HEK293T (cell line): Measurements from ENCODE around the gene BPIFB2.

Source experiments
- CTCF ChIA-PET: fragments of 350-600 bp; formaldehyde crosslinking; extraction: SDS; loops from one replicate; lab custom pipeline; 2021; ENCODE audit warnings: antibody characterized with exemption, inconsistent platforms; lab: Yijun Ruan, JAX
- POLR2A ChIA-PET: fragments of 350-600 bp; formaldehyde crosslinking; extraction: SDS; loops from one replicate; lab custom pipeline; 2020; ENCODE audit warnings: antibody characterized with exemption, inconsistent platforms; lab: Yijun Ruan, JAX
- DNase-seq: peaks from one replicate; pipeline ENCODE4 v3.0.0; 2012; ENCODE audit warnings: mixed read lengths; ENCODE audit errors: extremely low spot score
- ARNT ChIP-seq: fragments of 450-650 bp; IDR thresholded peaks from 2 replicates; pipeline ENCODE4 v1.6.1; 2017; ENCODE audit warnings: mild to moderate bottlenecking
- BHLHE40 ChIP-seq: fragments of 450-650 bp; IDR thresholded peaks from 2 replicates; pipeline ENCODE4 v1.6.1; 2016; ENCODE audit warnings: mild to moderate bottlenecking, moderate library complexity, borderline replicate concordance
- CTBP1 ChIP-seq: fragments of 450-650 bp; IDR thresholded peaks from 2 replicates; pipeline ENCODE4 v1.6.1; 2016; ENCODE audit warnings: borderline replicate concordance
- ELF4 ChIP-seq: fragments of 450-650 bp; IDR thresholded peaks from 2 replicates; pipeline ENCODE4 v1.6.1; 2017; ENCODE audit warnings: antibody characterized with exemption
- FOXA1 ChIP-seq: fragments of 450-650 bp; IDR thresholded peaks from 2 replicates; pipeline ENCODE4 v1.6.1; 2016; ENCODE audit warnings: mild to moderate bottlenecking
- FOXK2 ChIP-seq: fragments of 450-650 bp; IDR thresholded peaks from 2 replicates; pipeline ENCODE4 v1.6.1; 2016; ENCODE audit warnings: mild to moderate bottlenecking
- FOXM1 ChIP-seq: fragments of 450-650 bp; IDR thresholded peaks from 2 replicates; pipeline ENCODE4 v1.6.1; 2017; ENCODE audit warnings: mild to moderate bottlenecking, borderline replicate concordance
- HDGF ChIP-seq: fragments of 450-650 bp; IDR thresholded peaks from 2 replicates; pipeline ENCODE4 v1.6.1; 2017; ENCODE audit warnings: antibody characterized with exemption, borderline replicate concordance
- L3MBTL2 ChIP-seq: fragments of 450-650 bp; conservative IDR thresholded peaks from 2 replicates; pipeline ENCODE4 v1.6.1; 2016; ENCODE audit warnings: mild to moderate bottlenecking
- LEF1 ChIP-seq: fragments of 450-650 bp; IDR thresholded peaks from 2 replicates; pipeline ENCODE4 v1.6.1; 2017; ENCODE audit warnings: mild to moderate bottlenecking, borderline replicate concordance
- NFRKB ChIP-seq: fragments of 450-650 bp; IDR thresholded peaks from 2 replicates; pipeline ENCODE4 v1.6.1; 2016; ENCODE audit warnings: mild to moderate bottlenecking, moderate library complexity
- SP1 ChIP-seq: fragments of 450-650 bp; IDR thresholded peaks from 2 replicates; pipeline ENCODE4 v1.6.1; 2017
- SUZ12 ChIP-seq: fragments of 450-650 bp; IDR thresholded peaks from 2 replicates; pipeline ENCODE4 v1.6.1; 2016; ENCODE audit warnings: mild to moderate bottlenecking
- TARDBP ChIP-seq: fragments of 450-650 bp; IDR thresholded peaks from 2 replicates; pipeline ENCODE4 v1.6.1; 2016
- ZNF384 ChIP-seq: fragments of 450-650 bp; IDR thresholded peaks from 2 replicates; pipeline ENCODE4 v1.6.1; 2016
- TF ChIP-seq, protein P1 (sequence below): fragments of 450-650 bp; IDR thresholded peaks from 2 replicates; pipeline ENCODE4 v1.6.1; 2016

Gene BPIFB2

DNA sequence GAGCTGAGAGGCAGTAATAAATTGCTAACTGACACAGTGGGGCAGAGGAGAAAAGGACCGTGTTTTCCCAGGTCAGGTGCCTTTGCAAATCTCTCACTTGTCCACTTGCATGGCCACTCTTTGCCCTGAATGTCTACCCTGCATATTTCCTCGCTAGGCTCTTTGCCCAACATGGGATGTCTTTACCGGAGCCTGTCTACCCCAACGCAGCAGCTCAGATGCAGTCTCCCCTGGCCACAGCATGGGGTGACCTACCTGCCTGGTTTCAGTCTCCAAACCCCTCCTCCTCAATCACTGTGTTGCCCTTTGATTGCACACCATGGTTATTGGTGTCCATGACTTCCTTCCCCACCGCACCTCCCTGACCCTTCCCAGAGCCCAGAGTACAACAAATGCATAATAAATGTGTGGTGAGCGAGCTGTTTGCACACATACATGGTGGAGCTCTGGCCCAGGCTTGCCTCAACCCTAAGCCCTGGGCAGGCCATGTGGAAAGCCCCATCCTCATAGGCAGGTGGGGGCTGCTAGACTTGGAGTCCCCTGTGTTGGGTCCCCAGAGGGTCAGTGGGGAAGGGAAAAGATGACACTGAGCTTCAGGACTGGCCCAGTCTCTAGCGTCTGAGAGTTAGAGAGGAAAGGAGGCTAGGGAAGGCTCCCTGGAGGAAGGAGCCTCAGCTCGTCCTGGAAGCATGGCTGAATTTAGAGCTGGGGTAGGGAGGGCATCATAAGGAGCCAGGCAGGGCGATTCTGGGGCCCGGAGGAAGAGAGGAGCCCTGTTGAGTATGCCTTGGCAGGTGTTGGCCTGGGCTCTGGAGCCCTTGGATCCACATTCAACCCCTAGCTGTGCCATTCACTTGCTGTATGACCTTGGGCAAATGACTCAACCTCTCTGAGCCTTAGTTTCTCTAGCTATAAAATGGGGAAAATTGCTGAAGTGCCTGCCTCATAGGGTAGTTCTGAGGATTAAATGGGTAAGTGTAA lies 19.6 kb downstream of the BPIFB2 start:
- TF ChIP-seq SUZ12 (no peak), BHLHE40 (no peak), FOXM1 (no peak), CTBP1 (no peak), FOXK2 (no peak), NFRKB (no peak)
- ChIA-PET POLR2A (no interaction called here), CTCF (no interaction called here)
- no peak for DNase-seq

DNA sequence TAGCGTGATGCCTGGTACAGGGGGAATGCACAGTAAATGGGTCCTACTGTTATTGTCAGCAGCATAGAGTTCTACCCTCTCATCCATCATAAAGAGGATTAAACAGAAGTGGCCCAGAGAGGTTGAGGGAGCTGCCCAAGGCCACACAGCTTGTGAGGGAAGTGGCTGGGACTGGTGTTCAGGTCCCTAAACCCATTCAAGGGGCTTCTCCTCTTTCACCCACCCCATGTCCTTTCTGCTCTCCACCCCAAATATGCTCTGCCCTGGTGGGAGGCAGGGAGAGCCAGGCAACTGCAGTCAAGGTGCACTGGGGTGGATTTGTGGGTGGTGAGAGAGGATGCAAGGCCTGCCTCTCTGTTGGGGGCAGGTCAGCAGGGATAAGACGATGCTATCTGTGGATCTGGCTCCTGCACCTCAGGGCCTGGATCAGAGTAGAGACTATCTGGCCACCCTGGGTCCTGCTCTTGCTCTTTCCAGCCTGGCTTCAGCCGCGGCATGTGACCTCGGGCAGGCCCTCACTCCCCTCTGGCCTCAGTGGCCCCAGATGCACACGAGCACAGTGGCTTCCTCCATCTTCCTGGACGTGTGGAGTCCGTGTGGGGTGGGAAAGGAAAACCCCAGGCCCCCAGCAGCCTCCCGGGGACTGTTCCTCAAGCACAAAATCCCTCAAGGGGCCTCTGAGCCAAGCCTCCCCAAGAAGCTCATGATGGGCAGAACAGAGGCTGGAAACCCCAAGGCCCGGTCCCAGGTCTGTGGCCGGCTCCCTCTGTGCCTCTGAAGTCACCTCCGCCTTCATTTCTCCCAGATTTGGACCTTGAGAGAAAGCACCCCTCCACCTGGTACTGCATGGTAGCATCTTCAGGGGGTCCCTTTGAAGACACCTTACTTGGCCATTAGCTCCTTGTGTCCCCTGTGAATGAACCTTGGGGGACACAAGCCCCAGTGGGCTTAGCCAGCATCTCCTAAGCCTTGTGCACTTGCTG lies 20.6 kb downstream of the BPIFB2 start:
- ChIA-PET POLR2A (no interaction called here), CTCF (no interaction called here)
- no peak for TF ChIP-seq ZNF384
- no peak for TF ChIP-seq FOXM1
- no peak for TF ChIP-seq FOXK2
- no peak for TF ChIP-seq CTBP1
- no peak for TF ChIP-seq HDGF
- no peak for DNase-seq

DNA sequence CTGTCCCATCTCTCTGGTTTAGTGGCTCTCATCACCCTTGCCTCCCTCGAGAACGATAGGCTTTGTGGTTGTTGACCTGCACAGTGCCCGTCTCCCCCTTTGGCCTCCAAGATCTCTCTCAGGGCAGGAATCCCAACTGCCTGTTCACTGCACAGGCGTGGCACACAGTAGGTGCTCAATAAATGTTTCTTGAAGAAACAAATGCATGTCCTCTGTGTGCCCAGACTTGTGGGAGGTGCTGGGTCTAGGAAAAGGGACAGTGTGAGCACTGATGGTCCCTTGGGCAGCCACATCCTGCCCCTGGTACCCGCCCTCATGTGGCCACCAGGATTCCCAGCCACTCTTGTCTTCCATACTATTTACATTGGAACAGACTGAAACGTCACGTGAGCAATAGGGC lies 21.4 kb downstream of the BPIFB2 start:
- POLR2A ChIA-PET: no interaction called here
- DNase-seq: no peak
- CTCF ChIA-PET: no interaction called here
- TF ChIP-seq TARDBP (no peak), L3MBTL2 (no peak), SUZ12 (no peak), HDGF (no peak), FOXK2 (no peak), NFRKB (no peak), BHLHE40 (no peak), SP1 (no peak), LEF1 (no peak), FOXM1 (no peak), ELF4 (no peak), ZNF384 (no peak), CTBP1 (no peak), ARNT (no peak), FOXA1 (no peak)
- TF ChIP-seq, protein P1, sequence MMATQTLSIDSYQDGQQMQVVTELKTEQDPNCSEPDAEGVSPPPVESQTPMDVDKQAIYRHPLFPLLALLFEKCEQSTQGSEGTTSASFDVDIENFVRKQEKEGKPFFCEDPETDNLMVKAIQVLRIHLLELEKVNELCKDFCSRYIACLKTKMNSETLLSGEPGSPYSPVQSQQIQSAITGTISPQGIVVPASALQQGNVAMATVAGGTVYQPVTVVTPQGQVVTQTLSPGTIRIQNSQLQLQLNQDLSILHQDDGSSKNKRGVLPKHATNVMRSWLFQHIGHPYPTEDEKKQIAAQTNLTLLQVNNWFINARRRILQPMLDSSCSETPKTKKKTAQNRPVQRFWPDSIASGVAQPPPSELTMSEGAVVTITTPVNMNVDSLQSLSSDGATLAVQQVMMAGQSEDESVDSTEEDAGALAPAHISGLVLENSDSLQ: no peak

DNA sequence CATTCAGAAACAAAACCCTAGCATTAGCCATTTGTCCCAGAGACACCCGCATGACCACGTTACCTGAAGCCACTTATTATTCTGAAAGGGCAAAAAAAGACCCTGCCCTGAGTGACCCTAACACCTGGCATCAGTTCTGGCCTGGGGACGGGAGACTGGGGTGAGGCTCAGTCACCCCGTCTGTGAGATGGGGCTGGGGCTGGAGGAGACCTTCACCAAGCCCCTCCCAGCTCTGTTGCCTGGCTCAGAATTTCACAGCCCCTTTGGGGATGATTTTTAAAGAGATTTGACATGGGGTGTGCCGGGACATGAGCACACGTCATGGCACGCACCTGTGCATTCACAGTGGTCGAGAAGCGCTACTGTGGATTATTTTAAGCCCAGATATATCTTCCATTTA lies 22.6 kb downstream of the BPIFB2 start:
- TF ChIP-seq ARNT (no peak), FOXA1 (no peak), NFRKB (no peak), L3MBTL2 (no peak), SP1 (no peak), FOXK2 (no peak), ZNF384 (no peak), SUZ12 (no peak), ELF4 (no peak), TARDBP (no peak), HDGF (no peak), BHLHE40 (no peak), FOXM1 (no peak), LEF1 (no peak), CTBP1 (no peak)
- TF ChIP-seq, protein P1: no peak
- no peak for DNase-seq
- POLR2A ChIA-PET: no interaction called here
- CTCF ChIA-PET: interaction anchor here (0.6 kb wide), 1 partner anchor 12 kb away, joined by 5 read pairs; no protein-coding TSS in a partner anchor

DNA sequence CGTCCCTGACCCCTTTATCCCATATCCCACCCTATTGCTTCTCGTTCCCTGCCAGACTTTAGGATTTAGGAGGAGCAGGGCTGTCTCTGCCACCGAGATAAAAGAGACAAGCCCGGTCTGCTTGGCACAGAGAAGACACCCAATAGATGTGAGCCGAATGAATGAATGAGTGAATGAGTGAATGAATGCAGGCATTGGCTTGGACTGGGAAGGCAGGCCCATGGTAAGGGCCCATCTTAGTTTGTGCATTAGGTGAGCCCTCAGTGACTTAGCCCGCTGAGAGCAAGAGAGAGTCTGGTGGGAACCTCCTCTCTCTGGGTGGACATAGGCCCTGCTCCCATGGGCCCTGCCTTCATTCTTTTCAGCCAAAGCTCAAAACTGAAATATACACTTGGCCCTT lies 23.1 kb downstream of the BPIFB2 start:
- no peak for DNase-seq
- TF ChIP-seq LEF1 (no peak), FOXM1 (no peak), CTBP1 (no peak), TARDBP (no peak), SP1 (no peak), SUZ12 (no peak), FOXA1 (no peak)
- POLR2A ChIA-PET: no interaction called here
- CTCF ChIA-PET: interaction anchor here (0.6 kb wide), 1 partner anchor 11 kb away, joined by 5 read pairs; no protein-coding TSS in a partner anchor

DNA sequence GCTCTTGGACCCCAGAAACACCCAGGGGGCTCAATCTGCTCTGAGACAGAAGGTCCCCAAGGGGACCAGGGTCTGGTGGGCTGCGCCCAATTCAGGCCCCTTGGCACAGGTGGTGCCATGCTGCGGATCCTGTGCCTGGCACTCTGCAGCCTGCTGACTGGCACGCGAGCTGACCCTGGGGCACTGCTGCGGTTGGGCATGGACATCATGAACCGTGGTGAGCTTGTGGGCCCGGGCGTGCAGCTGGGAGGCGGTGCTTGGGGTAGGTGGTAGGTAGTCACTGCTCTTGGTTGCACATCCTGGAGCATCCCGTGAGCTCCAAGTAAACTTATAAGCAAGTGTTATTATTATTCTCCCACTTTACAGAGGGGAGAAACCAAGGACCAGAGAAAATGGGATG lies 24.0 kb downstream of the BPIFB2 start, which contains the start of gene BPIFB6:
Gene BPIFB6 (plus strand): TSS at position 118 of the 400 bp plus-strand sequence. CDS start 0 bp downstream, at position 118.
- POLR2A ChIA-PET: no interaction called here
- TF ChIP-seq ARNT (no peak), BHLHE40 (no peak), FOXA1 (no peak), NFRKB (no peak), L3MBTL2 (no peak), TARDBP (no peak), SUZ12 (no peak), LEF1 (no peak), SP1 (no peak)
- CTCF ChIA-PET: no interaction called here
- DNase-seq: no peak
